NCI-H146 treated with DMSO at 0.1 percent for 48 hours (cell line): ENCODE measurements around the gene PCYT2.

Experiments used
- DNase-seq: peaks from one replicate; lab custom pipeline; 2025; ENCODE audit not compliant: unreplicated experiment; lab: John Stamatoyannopoulos, UW

The PCYT2 gene

GRCh38 chr17:81858967-81859905, 52.0 kb downstream of the PCYT2 start:
- DNase-seq: no peak

- no peak for DNase-seq
Observed at GRCh38 chr17:81858170-81858966, 52.8 kb downstream of the PCYT2 start.

- DNase-seq: no peak
Observed at GRCh38 chr17:81854974-81855774, 56.0 kb downstream of the PCYT2 start.

GRCh38 chr17:81852237-81852636, 59.0 kb downstream of the PCYT2 start:
- DNase-seq: no peak

DNA sequence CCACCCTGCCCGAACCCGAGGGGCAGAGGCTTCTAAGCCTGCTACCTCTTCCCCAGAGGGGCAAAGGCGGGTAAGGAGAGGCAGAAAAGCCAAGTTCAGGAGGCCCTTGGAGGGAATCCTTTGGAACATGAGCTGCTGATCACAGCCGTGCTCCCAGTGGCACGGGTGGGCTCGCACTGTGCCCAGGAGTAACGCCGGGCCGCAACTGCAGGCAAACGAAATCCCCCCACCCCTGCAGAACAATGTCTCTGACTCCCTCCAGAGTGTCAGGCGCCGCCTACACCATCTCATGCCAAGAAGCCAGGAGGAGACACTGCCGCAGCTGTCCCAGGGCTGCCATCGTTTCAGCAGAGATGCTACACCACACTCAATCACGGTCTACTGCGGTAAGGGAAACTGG, 59.8 kb downstream of the PCYT2 start:
- no peak for DNase-seq
